ENCODE measurements around the gene MAPKAP1.

DNA sequence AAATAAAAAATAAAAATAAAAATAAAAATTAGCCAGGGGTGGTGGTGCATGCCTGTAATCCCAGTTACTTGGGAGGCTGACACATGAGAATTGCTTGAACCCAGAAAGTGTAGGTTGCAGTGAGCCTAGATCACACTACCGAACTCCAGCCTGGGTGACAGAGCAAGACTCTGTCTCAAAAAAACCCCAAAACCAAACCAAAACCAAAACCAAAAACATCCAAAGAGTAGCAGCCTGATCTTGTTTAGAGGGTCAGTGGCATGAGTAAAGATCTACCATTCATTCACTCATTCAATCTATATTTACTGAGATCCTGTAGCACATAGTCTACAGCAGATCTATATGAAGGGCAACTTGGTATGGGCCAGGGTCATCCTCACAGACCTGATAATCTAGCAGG, 202.4 kb downstream of the MAPKAP1 start:
- TF ChIP-seq POLR2A (IDR thresholded peaks at IDR 0.05; ENCODE audit: low read length) (no peak), GATA1 (IDR thresholded peaks at IDR 0.05; ENCODE audit: low read depth, low read length) (no peak)
